Measurements from ENCODE around the gene APLP2. TPM values are rescaled to one million over a fixed set of nuclear protein-coding genes. Genes with fewer than 3 reads are reported as not detected.

APLP2 gene
- total RNA-seq, 1 donor from 2014 or later = 330 TPM

GRCh38 chr11:130032931-130033330 lies 36.8 kb upstream of the APLP2 start:
- H3K9me3 Mint-ChIP-seq (ENCODE audit: unreplicated experiment) = no peaks in the 10 kb centered on the region
- H3K27ac Mint-ChIP-seq (ENCODE audit: unreplicated experiment) = no peak overlapping the region
- no peaks in the 10 kb centered on the region for H3K27me3 Mint-ChIP-seq (ENCODE audit: unreplicated experiment)
- no peak overlapping the region for H3K4me3 Mint-ChIP-seq (ENCODE audit: unreplicated experiment)
- H3K4me1 Mint-ChIP-seq (ENCODE audit: unreplicated experiment) = peaks cover 2% of the 10 kb centered on the region
- H3K36me3 Mint-ChIP-seq (ENCODE audit: unreplicated experiment) = no peaks in the 10 kb centered on the region
- TF ChIP-seq, protein P1, sequence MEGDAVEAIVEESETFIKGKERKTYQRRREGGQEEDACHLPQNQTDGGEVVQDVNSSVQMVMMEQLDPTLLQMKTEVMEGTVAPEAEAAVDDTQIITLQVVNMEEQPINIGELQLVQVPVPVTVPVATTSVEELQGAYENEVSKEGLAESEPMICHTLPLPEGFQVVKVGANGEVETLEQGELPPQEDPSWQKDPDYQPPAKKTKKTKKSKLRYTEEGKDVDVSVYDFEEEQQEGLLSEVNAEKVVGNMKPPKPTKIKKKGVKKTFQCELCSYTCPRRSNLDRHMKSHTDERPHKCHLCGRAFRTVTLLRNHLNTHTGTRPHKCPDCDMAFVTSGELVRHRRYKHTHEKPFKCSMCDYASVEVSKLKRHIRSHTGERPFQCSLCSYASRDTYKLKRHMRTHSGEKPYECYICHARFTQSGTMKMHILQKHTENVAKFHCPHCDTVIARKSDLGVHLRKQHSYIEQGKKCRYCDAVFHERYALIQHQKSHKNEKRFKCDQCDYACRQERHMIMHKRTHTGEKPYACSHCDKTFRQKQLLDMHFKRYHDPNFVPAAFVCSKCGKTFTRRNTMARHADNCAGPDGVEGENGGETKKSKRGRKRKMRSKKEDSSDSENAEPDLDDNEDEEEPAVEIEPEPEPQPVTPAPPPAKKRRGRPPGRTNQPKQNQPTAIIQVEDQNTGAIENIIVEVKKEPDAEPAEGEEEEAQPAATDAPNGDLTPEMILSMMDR (IDR thresholded peaks at IDR 0.05) = no peak
- DNase-seq (ENCODE audit: extremely low spot score, unreplicated experiment) = no peak

- H3K4me1 Mint-ChIP-seq (ENCODE audit: unreplicated experiment) = no peaks in the 10 kb centered on the region
- H3K27me3 Mint-ChIP-seq (ENCODE audit: unreplicated experiment) = no peaks in the 10 kb centered on the region
- TF ChIP-seq, protein P1 (IDR thresholded peaks at IDR 0.05) = no peak
- H3K9me3 Mint-ChIP-seq (ENCODE audit: unreplicated experiment) = no peaks in the 10 kb centered on the region
- no peak overlapping the region for H3K27ac Mint-ChIP-seq (ENCODE audit: unreplicated experiment)
- H3K36me3 Mint-ChIP-seq (ENCODE audit: unreplicated experiment) = no peaks in the 10 kb centered on the region
- no peak overlapping the region for H3K4me3 Mint-ChIP-seq (ENCODE audit: unreplicated experiment)
- DNase-seq (ENCODE audit: extremely low spot score, unreplicated experiment) = no peak
Observed at GRCh38 chr11:130034236-130034635, 35.5 kb upstream of the APLP2 start.

GRCh38 chr11:130037058-130037457 lies 32.6 kb upstream of the APLP2 start:
- no peak overlapping the region for H3K27ac Mint-ChIP-seq (ENCODE audit: unreplicated experiment)
- TF ChIP-seq, protein P1 (IDR thresholded peaks at IDR 0.05) = no peak
- H3K9me3 Mint-ChIP-seq (ENCODE audit: unreplicated experiment) = no peaks in the 10 kb centered on the region
- H3K36me3 Mint-ChIP-seq (ENCODE audit: unreplicated experiment) = no peaks in the 10 kb centered on the region
- no peaks in the 10 kb centered on the region for H3K27me3 Mint-ChIP-seq (ENCODE audit: unreplicated experiment)
- no peaks in the 10 kb centered on the region for H3K4me1 Mint-ChIP-seq (ENCODE audit: unreplicated experiment)
- H3K4me3 Mint-ChIP-seq (ENCODE audit: unreplicated experiment) = no peak overlapping the region
- DNase-seq (ENCODE audit: extremely low spot score, unreplicated experiment) = peak; percentile 40

DNA sequence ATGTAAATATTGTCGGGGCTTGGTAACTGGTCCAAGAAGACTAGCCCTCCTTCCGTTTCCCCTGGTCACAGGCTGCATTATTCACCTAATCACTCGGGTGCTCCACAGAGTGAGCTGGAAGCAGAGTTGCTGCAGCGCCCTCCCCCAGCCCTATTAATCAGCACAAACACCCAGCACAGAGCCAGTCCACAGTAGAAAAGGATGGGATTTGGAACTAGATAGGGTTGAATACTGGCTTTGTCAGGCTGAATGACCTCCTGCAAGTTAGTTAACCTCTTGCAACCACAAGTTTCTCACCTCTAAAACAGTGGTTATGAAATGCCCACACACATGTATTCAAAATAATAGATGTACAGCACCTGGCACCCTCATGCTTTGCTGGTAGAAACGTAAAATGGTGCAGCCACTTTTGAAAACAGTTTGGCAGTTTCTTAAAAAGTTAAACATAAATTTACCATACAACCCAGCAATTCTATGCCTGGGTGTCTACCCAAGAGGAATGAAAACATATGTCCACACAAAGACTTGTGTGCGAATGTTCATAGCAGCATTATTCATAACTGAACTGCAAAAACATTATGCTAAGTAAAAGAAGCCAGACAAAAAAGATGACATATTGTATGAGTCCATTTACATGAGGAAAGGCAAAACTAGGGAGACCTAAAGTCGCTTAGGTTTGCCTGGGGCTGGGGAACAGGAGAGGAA lies 31.7 kb upstream of the APLP2 start:
- no peaks in the 10 kb centered on the region for H3K36me3 Mint-ChIP-seq (ENCODE audit: unreplicated experiment)
- H3K27me3 Mint-ChIP-seq (ENCODE audit: unreplicated experiment) = no peaks in the 10 kb centered on the region
- H3K4me1 Mint-ChIP-seq (ENCODE audit: unreplicated experiment) = no peaks in the 10 kb centered on the region
- H3K27ac Mint-ChIP-seq (ENCODE audit: unreplicated experiment) = no peak overlapping the region
- no peak overlapping the region for H3K4me3 Mint-ChIP-seq (ENCODE audit: unreplicated experiment)
- DNase-seq (ENCODE audit: extremely low spot score, unreplicated experiment) = peak; percentile 15
- TF ChIP-seq, protein P1 (IDR thresholded peaks at IDR 0.05) = no peak
- H3K9me3 Mint-ChIP-seq (ENCODE audit: unreplicated experiment) = no peaks in the 10 kb centered on the region

DNA sequence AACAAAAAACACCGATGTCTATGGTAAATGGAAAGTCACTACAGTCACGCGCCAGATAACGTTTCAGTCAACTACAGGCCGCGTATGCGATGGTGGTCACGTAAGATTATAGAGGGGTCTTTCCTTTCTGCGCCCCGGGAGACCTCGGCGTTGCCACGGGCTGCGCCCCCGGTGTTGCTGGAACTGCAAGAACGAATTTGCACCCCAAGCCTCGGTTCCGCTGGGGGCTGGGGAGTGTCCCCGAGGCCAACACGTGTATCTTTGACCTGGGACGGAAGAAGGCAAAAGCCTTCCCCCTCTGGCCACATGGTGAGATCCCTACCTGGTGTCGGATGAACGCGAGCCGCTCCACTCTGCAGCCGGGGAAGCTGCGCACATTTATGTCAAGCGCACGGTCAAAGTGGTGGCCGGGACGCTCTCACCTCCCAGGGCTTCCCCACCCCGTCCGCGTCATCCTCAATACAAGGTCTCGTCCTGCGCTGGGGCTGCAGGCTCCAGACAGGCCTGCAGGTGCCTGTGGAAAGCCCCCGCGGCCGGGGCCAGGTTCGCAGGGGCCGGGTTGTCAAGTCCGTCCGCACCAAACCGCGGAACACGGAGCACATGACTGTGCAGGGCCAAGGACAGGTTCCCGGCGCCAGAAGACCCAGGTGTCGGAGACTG lies 29.3 kb upstream of the APLP2 start:
- Mint-ChIP-seq H3K9me3 (ENCODE audit: unreplicated experiment) (no peaks in the 10 kb centered on the region), H3K4me3 (ENCODE audit: unreplicated experiment) (no peak overlapping the region), H3K27ac (ENCODE audit: unreplicated experiment) (no peak overlapping the region), H3K27me3 (ENCODE audit: unreplicated experiment) (no peaks in the 10 kb centered on the region), H3K36me3 (ENCODE audit: unreplicated experiment) (no peaks in the 10 kb centered on the region), H3K4me1 (ENCODE audit: unreplicated experiment) (no peaks in the 10 kb centered on the region)
- peak; percentile 83 for DNase-seq (ENCODE audit: extremely low spot score, unreplicated experiment)
- TF ChIP-seq, protein P1 (IDR thresholded peaks at IDR 0.05) = no peak

Data from osteocyte (in vitro differentiated cells).